Measurements from ENCODE around the gene EXOC1L. TPM values are rescaled to one million over a fixed set of nuclear protein-coding genes. Genes with fewer than 3 reads are reported as not detected.

EXOC1L gene
- total RNA-seq, 1 donor from 2014 or later, result not detected

DNA sequence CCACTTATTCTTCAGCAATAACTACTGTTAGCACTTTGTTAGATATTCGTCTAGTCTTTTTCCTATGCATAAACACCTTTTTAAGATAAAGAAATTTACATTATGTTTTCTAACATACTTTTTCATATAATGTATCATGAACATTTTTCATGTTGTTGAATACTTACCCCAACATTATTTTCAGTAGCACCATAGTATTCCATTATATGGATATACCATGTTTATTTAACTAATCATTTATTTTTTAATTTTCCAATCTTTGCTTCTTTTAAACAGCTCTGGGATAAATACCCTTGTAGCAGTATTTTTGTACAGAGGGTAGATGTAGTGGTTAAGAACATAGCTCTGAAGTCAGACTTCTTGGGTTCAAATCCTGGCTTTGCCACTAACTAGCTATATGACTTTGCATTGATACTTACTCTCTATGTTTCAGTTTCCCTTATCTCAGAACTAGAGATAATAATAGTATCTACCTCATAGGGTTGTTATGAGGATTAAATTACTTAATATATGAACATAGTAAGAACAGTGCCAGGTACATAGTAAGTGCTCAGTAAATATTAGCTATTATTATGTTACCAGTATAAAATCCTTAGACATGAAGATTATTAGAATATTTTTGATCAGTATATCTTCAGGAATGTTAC lies 45.1 kb downstream of the EXOC1L start:
- Histone ChIP-seq H3K9me3 (no peaks in the 10 kb centered on the region), H3K27me3 (no peaks in the 10 kb centered on the region), H3K4me3 (no peak overlapping the region), H3K4me1 (peaks cover 10% of the 10 kb centered on the region), H3K27ac (no peak overlapping the region), H3K36me3 (peaks cover 72% of the 10 kb centered on the region)
- TF ChIP-seq, protein P1, sequence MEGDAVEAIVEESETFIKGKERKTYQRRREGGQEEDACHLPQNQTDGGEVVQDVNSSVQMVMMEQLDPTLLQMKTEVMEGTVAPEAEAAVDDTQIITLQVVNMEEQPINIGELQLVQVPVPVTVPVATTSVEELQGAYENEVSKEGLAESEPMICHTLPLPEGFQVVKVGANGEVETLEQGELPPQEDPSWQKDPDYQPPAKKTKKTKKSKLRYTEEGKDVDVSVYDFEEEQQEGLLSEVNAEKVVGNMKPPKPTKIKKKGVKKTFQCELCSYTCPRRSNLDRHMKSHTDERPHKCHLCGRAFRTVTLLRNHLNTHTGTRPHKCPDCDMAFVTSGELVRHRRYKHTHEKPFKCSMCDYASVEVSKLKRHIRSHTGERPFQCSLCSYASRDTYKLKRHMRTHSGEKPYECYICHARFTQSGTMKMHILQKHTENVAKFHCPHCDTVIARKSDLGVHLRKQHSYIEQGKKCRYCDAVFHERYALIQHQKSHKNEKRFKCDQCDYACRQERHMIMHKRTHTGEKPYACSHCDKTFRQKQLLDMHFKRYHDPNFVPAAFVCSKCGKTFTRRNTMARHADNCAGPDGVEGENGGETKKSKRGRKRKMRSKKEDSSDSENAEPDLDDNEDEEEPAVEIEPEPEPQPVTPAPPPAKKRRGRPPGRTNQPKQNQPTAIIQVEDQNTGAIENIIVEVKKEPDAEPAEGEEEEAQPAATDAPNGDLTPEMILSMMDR (IDR thresholded peaks at IDR 0.05), result no peak
- intact Hi-C loops (cut with DNase I), result no loop called here
- DNase-seq, result no peak
- no peak for ATAC-seq

DNA sequence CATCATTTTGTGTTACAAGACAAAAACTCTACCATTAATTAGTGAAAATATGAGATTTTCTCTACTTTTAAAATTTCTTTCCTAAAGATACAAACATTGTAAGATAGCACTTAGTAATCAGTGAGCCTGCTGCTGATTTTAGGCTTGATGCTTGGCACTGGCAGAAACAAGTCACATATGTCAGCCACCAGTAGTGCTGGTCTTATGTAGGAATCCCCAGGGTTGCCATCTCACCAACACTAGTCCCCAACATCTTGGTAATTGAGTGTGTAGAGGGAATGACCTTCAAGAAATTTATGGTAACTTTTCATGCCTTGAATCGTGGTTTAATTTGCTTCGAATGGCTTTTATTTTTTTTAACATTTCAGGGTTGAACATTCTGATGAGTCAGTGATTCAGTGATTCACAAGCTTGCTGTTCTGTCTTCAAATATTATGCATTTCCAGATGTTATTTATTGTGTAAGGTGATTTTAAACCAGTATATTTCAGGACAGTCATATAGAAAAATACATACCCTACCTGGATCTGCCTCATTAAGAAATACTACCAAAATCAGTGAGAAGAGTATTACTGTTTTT lies 45.7 kb downstream of the EXOC1L start:
- intact Hi-C loops (cut with DNase I), result no loop called here
- TF ChIP-seq, protein P1 (IDR thresholded peaks at IDR 0.05), result no peak
- no peaks in the 10 kb centered on the region for H3K27me3 ChIP-seq
- H3K9me3 ChIP-seq, result no peaks in the 10 kb centered on the region
- peaks cover 10% of the 10 kb centered on the region for H3K4me1 ChIP-seq
- no peak overlapping the region for H3K27ac ChIP-seq
- peaks cover 72% of the 10 kb centered on the region for H3K36me3 ChIP-seq
- no peak overlapping the region for H3K4me3 ChIP-seq
- ATAC-seq, result no peak
- no peak for DNase-seq

DNA sequence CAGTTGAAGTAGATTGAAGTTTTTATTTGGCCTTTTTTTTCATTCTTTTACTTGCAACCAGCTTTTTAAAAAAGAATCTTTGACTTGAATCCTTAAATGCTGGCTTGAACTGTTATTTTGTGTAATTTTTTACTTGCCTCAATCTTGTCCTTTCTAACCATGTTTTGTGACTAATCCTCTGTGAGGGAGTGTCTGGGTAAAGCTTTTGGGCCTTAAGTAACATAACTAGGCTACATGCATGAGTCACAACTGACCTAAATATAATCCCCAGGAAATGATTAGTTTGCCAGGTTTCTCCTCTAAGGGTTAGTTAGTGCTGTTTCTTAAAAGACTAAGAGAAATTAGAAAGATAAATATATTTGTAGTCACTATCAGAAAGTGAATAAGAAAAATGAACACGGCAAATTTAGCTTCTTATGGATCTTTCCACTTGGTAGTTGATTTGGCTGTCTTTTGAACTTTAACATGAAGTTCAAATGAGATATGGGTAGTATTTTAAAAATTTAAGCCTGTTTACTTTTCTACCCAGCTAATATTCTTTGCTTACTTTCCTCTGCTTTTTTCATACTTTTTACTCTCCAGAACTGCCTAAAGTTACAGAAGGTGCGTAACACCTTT lies 46.8 kb downstream of the EXOC1L start:
- H3K4me1 ChIP-seq, result peaks cover 10% of the 10 kb centered on the region
- peaks cover 72% of the 10 kb centered on the region for H3K36me3 ChIP-seq
- peak overlapping the region; percentile 48 for H3K27ac ChIP-seq
- H3K9me3 ChIP-seq, result no peaks in the 10 kb centered on the region
- no peak overlapping the region for H3K4me3 ChIP-seq
- DNase-seq, result no peak
- TF ChIP-seq, protein P1 (IDR thresholded peaks at IDR 0.05), result no peak
- no peaks in the 10 kb centered on the region for H3K27me3 ChIP-seq
- ATAC-seq, result peak; percentile 77
- intact Hi-C loops (cut with DNase I), result no loop called here

DNA sequence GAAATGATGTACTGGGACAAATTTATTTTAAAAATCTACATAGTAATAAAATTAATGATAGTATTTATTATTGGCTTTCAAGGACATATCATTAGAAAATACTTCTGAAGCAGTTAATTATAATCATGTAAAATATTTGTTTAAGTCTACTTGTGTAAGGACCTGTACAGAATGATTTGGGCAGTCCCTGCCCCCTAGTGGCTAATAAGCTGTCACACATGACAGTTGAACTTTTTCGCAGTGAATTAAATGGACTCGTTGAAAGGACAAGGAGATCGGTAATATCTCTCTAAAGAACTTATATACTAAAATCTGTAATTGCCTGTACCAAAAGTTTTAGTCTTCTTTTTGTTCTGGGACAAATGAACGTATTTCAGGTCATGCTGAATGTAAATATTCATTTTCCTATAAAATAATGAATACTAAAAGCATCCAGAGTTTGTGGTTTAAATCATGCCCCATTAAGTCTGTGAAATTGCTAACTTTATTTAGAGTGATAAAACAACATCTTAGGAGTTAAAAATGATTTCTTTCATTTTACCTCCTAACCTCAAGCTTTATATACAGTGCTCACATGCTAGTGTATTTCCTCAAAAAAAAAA lies 47.5 kb downstream of the EXOC1L start:
- TF ChIP-seq, protein P1 (IDR thresholded peaks at IDR 0.05), result peak; percentile 87
- DNase-seq (no peak), ATAC-seq (peak; percentile 91)
- Histone ChIP-seq H3K27me3 (no peaks in the 10 kb centered on the region), H3K9me3 (no peaks in the 10 kb centered on the region), H3K27ac (peak overlapping the region; percentile 48), H3K36me3 (peaks cover 74% of the 10 kb centered on the region), H3K4me1 (peaks cover 10% of the 10 kb centered on the region), H3K4me3 (no peak overlapping the region)
- intact Hi-C loops (cut with DNase I), result no loop called here

DNA sequence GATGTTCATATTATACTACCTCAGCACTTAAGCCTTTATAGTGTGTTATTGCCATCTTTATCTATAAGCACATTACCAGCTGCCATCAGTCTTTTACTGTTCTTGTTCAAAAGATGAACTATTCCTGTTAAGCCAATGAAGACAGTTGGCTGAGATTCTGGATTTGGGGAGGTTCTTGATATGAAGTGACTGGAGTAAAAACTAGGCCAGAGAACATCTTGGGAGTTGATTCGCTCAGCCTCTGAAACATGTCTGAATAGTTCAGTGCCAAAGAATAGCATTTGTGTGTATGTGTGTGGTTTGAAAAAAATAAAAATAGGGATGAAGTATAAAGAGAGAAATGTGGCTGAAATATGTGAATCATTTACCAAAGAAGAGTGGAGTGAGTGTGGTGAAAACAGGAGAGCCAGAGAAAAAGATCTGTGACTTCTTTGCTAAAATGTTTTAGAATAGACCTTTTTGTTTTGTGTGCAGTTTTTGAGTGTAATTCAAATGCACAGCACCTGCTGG lies 49.0 kb downstream of the EXOC1L start:
- TF ChIP-seq, protein P1 (IDR thresholded peaks at IDR 0.05), result no peak
- Histone ChIP-seq H3K36me3 (peaks cover 74% of the 10 kb centered on the region), H3K4me3 (no peak overlapping the region), H3K4me1 (peaks cover 10% of the 10 kb centered on the region), H3K27ac (no peak overlapping the region), H3K27me3 (no peaks in the 10 kb centered on the region), H3K9me3 (no peaks in the 10 kb centered on the region)
- intact Hi-C loops (cut with DNase I), result no loop called here
- DNase-seq (no peak), ATAC-seq (no peak)

Data from upper lobe of right lung (tissue), 1 donor.